Globus pallidus (tissue), 1 donor: ENCODE measurements around the gene RAB7B.

Source experiments
- DNase-seq: peaks from one replicate; pipeline ENCODE4 v3.0.0-alpha.2; 2015; ENCODE audit warnings: low spot score

The RAB7B gene

GRCh38 chr1:205994346-205994745 lies 8.8 kb downstream of the RAB7B start:
- DNase-seq = peak; percentile 99

GRCh38 chr1:205993068-205993467 lies 10.1 kb downstream of the RAB7B start:
- DNase-seq = no peak

GRCh38 chr1:205992218-205992882 lies 10.8 kb downstream of the RAB7B start:
- no peak for DNase-seq

GRCh38 chr1:205991237-205991636 lies 12.0 kb downstream of the RAB7B start:
- DNase-seq = no peak

- no peak for DNase-seq
These were observed 13.0 kb downstream of the RAB7B start for GRCh38 chr1:205990226-205990625.

- no peak for DNase-seq
These were observed 13.4 kb downstream of the RAB7B start for GRCh38 chr1:205989786-205990185.

- DNase-seq = no peak
These were observed 14.6 kb downstream of the RAB7B start for GRCh38 chr1:205988585-205988995.

GRCh38 chr1:205986861-205987260 lies 16.3 kb downstream of the RAB7B start:
- no peak for DNase-seq

GRCh38 chr1:205986292-205986691 lies 16.9 kb downstream of the RAB7B start:
- DNase-seq = no peak

- no peak for DNase-seq
These were observed 17.7 kb downstream of the RAB7B start for GRCh38 chr1:205985330-205986005.

GRCh38 chr1:205983925-205984725 lies 19.1 kb downstream of the RAB7B start:
- DNase-seq = peak; percentile 83

GRCh38 chr1:205981257-205981656 lies 21.9 kb downstream of the RAB7B start:
- no peak for DNase-seq

GRCh38 chr1:205980237-205980870 lies 22.8 kb downstream of the RAB7B start:
- DNase-seq = no peak

GRCh38 chr1:205979301-205979700 lies 23.9 kb downstream of the RAB7B start:
- no peak for DNase-seq

GRCh38 chr1:205978676-205979075 lies 24.5 kb downstream of the RAB7B start:
- no peak for DNase-seq

GRCh38 chr1:205977402-205978014 lies 25.7 kb downstream of the RAB7B start:
- peak; percentile 89 for DNase-seq

GRCh38 chr1:205976708-205977401 lies 26.3 kb downstream of the RAB7B start:
- peak; percentile 72 for DNase-seq

- DNase-seq = no peak
These were observed 27.2 kb downstream of the RAB7B start for GRCh38 chr1:205976036-205976435.

GRCh38 chr1:205975387-205975998 lies 27.7 kb downstream of the RAB7B start:
- DNase-seq = no peak

- DNase-seq = no peak
These were observed 28.5 kb downstream of the RAB7B start for GRCh38 chr1:205974712-205975111.
